ENCODE results near the gene ENTPD6.

DNA sequence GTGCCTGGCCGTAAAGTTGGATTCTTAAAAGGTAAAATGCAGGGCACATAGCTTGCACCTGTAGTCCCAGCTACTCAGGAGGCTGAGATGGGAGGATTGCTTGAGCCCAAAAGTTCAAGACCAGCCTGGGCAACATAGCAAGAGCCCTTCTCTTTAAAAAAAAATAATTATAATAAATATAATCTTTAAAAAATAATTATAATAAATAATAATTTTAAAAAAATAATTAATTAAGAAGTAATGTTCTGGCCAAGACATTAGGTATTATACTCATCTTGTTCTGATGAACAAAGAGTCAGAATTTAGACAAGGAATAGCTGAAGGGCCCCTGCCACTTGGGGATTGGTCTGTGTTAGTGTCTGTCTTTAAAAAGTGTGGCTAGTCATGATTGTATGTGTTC lies 13.9 kb downstream of the ENTPD6 start:
- no peak for TF ChIP-seq NFRKB (IDR thresholded peaks at IDR 0.05)
- no peak for TF ChIP-seq FOXM1 (IDR thresholded peaks at IDR 0.05; ENCODE audit: borderline replicate concordance)
- no peak for TF ChIP-seq SP1 (IDR thresholded peaks at IDR 0.05)
- no peak for TF ChIP-seq TARDBP (IDR thresholded peaks at IDR 0.05)
- no peak for TF ChIP-seq FOXA1 (IDR thresholded peaks at IDR 0.05)
- no peak for TF ChIP-seq SUZ12 (IDR thresholded peaks at IDR 0.05)
- TF ChIP-seq LEF1 (IDR thresholded peaks at IDR 0.05; ENCODE audit: borderline replicate concordance), result no peak
- no peak for TF ChIP-seq FOXK2 (IDR thresholded peaks at IDR 0.05)

Data from HEK293T (cell line).